GM12878 (cell line): ENCODE data around the gene SLC24A4. TPM values are rescaled to one million over a fixed set of nuclear protein-coding genes. Genes with fewer than 3 reads are reported as not detected.

Experiments
- ATAC-seq: fragments of 200-7000 bp; cut with Tn5 transposase; 3 replicates; pipeline ENCODE4 v1.9.1; 2020; ENCODE audit warnings: mild to moderate bottlenecking, moderate library complexity
- BruUV-seq: library from RNA; stranded (reverse); fragments of 400-500 nt; replicated peaks from 2 replicates; lab custom pipeline; 2021; lab: Mats Ljungman, UMichigan
- CTCF ChIA-PET: fragments of 300-600 bp; sonication (Branson Sonifier 250); formaldehyde crosslinking; extraction: SDS; loops from one replicate; lab custom pipeline; 2021; ENCODE audit warnings: inconsistent platforms; lab: Yijun Ruan, JAX
- POLR2A ChIA-PET: fragments of 350-600 bp; formaldehyde crosslinking; extraction: SDS; loops from one replicate; lab custom pipeline; 2021; ENCODE audit warnings: inconsistent platforms; lab: Charles Lee
- RAD21 ChIA-PET: fragments of 300-600 bp; sonication (Branson Sonifier 250); formaldehyde crosslinking; loops from one replicate; lab custom pipeline; 2023; ENCODE audit warnings: antibody characterized with exemption; ENCODE audit not compliant: unreplicated experiment; lab: Charles Lee
- SMC1A ChIA-PET: fragments of 300-600 bp; sonication (Branson Sonifier 250); formaldehyde crosslinking; loops from one replicate; lab custom pipeline; 2023; ENCODE audit not compliant: unreplicated experiment, uncharacterized antibody; lab: Charles Lee
- DNase-seq: peaks from one replicate; pipeline ENCODE4 v3.0.0-alpha.2; 2011; ENCODE audit warnings: low read depth, low spot score
- FAIRE-seq: peaks from 3 replicates; lab custom pipeline; 2011; peaks lifted over from hg19 to GRCh38; lab: Jason Lieb, UNC
- H2AFZ ChIP-seq: 2 replicates; pipeline ENCODE4 v1.6.0; 2011; ENCODE audit warnings: low read depth, low read length, control low read depth; ENCODE audit not compliant: control insufficient read depth
- H3K27ac ChIP-seq: 2 replicates; pipeline ENCODE4 v1.5.1; 2011; ENCODE audit warnings: control low read depth; ENCODE audit not compliant: control insufficient read depth, insufficient read depth
- H3K27me3 ChIP-seq, 2 experiments: replicated peaks in 1 of 2; 2 replicates each; pipeline versions ENCODE4 v1.6.0 to v1.6.1; 2011; ENCODE audit warnings: low read length in 1 of 2; ENCODE audit not compliant: control insufficient read depth in 2 of 2, insufficient read depth in 2 of 2
- H3K36me3 ChIP-seq, 2 experiments: 2 replicates each; pipeline ENCODE4 v1.5.1; 2011; ENCODE audit warnings: low read length in 1 of 2; ENCODE audit not compliant: control insufficient read depth in 2 of 2, insufficient read depth in 2 of 2
- H3K4me1 ChIP-seq: 2 replicates; pipeline ENCODE4 v1.6.1; 2011; ENCODE audit warnings: mild to moderate bottlenecking, low read length, moderate library complexity, mixed read lengths; ENCODE audit not compliant: control insufficient read depth, insufficient read depth
- H3K4me2 ChIP-seq: 2 replicates; pipeline ENCODE4 v1.6.0; 2011; ENCODE audit warnings: control low read depth; ENCODE audit not compliant: control insufficient read depth, insufficient read depth
- H3K4me3 ChIP-seq: fragments of 200-600 bp; sonication (generic); 2 replicates; pipeline ENCODE4 v1.5.1; 2016
- H3K79me2 ChIP-seq: 2 replicates; pipeline ENCODE4 v1.6.0; 2011; ENCODE audit warnings: low read length; ENCODE audit not compliant: control insufficient read depth, insufficient read depth
- H3K9ac ChIP-seq: 2 replicates; pipeline ENCODE4 v1.8.0; 2011; ENCODE audit warnings: low read length, control low read depth, mixed read lengths; ENCODE audit not compliant: control insufficient read depth, insufficient read depth
- H3K9me3 ChIP-seq: replicated peaks from 3 replicates; pipeline ENCODE4 v1.5.1; 2011; ENCODE audit warnings: mild to moderate bottlenecking, low read length; ENCODE audit not compliant: control insufficient read depth, insufficient read depth
- H4K20me1 ChIP-seq: 2 replicates; pipeline ENCODE4 v1.6.0; 2011; ENCODE audit not compliant: control insufficient read depth, insufficient read depth
- ATF3 ChIP-seq: IDR thresholded peaks from 2 replicates; pipeline ENCODE4 v1.6.1; 2011; ENCODE audit warnings: low read depth, mild to moderate bottlenecking, low read length, moderate library complexity, borderline replicate concordance; ENCODE audit errors: extremely low read depth
- BACH1 ChIP-seq: fragments of 450-650 bp; IDR thresholded peaks from 2 replicates; pipeline ENCODE4 v1.6.1; 2017; ENCODE audit warnings: mild to moderate bottlenecking, borderline replicate concordance
- BCL11A ChIP-seq: IDR thresholded peaks from 2 replicates; pipeline ENCODE4 v1.6.1; 2011; ENCODE audit warnings: low read depth, low read length
- CHD1 ChIP-seq: IDR thresholded peaks from 2 replicates; pipeline ENCODE4 v1.6.1; 2012; ENCODE audit warnings: low read depth, low read length, improper control_type of control experiment
- EGR1 ChIP-seq, 2 experiments: IDR thresholded peaks; 1 replicate in 1 of 2; 2 replicates in 1 of 2; pipeline ENCODE4 v1.6.1; 2011 to 2012; ENCODE audit warnings: low read depth in 2 of 2, low read length in 2 of 2, borderline replicate concordance in 1 of 2, mild to moderate bottlenecking in 1 of 2, moderate library complexity in 1 of 2
- HCFC1 ChIP-seq: fragments of 150-350 bp; IDR thresholded peaks from 2 replicates; pipeline ENCODE4 v1.6.1; 2014; ENCODE audit warnings: low read length
- JUNB ChIP-seq: IDR thresholded peaks from 2 replicates; pipeline ENCODE4 v1.6.1; 2016; ENCODE audit warnings: antibody characterized with exemption, mild to moderate bottlenecking
- MXI1 ChIP-seq: fragments of 150-350 bp; IDR thresholded peaks from 2 replicates; pipeline ENCODE4 v1.6.1; 2011; ENCODE audit warnings: low read depth, mild to moderate bottlenecking, inconsistent platforms, low read length, improper control_type of control experiment
- NFXL1 ChIP-seq: fragments of 450-650 bp; IDR thresholded peaks from 2 replicates; pipeline ENCODE4 v1.6.1; 2017; ENCODE audit warnings: antibody characterized with exemption, mild to moderate bottlenecking, borderline replicate concordance
- POLR2AphosphoS2 ChIP-seq: IDR thresholded peaks from 2 replicates; pipeline ENCODE4 v1.6.1; 2011; ENCODE audit warnings: low read depth, mild to moderate bottlenecking, low read length, improper control_type of control experiment, moderate library complexity
- SUPT20H ChIP-seq: IDR thresholded peaks from 2 replicates; pipeline ENCODE4 v1.6.1; 2011; ENCODE audit warnings: low read depth, mild to moderate bottlenecking, low read length, moderate library complexity, borderline replicate concordance; ENCODE audit not compliant: control insufficient read depth
- TARDBP ChIP-seq: IDR thresholded peaks from 2 replicates; pipeline ENCODE4 v1.6.1; 2016; ENCODE audit warnings: borderline replicate concordance
- YY1 ChIP-seq: IDR thresholded peaks from 2 replicates; pipeline ENCODE4 v1.6.1; 2011; ENCODE audit warnings: low read depth, mild to moderate bottlenecking, low read length
- WGBS: methylation state at CpG from one replicate; pipeline ENCODE4 v1.1.6; 2016; ENCODE audit warnings: low lambda C conversion rate; ENCODE audit not compliant: insufficient replicate concordance, insufficient coverage; ENCODE audit errors: missing lambda C conversion rate; 5-methylcytosine and 5-hydroxymethylcytosine counted together
- in situ Hi-C: fragments of 300-500 bp; cut with MboI; formaldehyde crosslinking; loops from 9 replicates; pipeline ENCODE4 v1.14.3; 2018; ENCODE audit warnings: mixed read lengths
- intact Hi-C: fragments of 100-400 bp; cut with micrococcal nuclease; formaldehyde crosslinking; loops from one replicate; pipeline ENCODE4 v1.14.2; 2022; ENCODE audit not compliant: unreplicated experiment
- polyA plus RNA-seq, 11 experiments: library from polyadenylated mRNA; depleted of rRNA in 4 of 11; unstranded in 6 of 11; stranded (reverse) in 5 of 11; fragments of >200 nt; fragmentation: Nextera tagmentation in 4 of 11; fragmentation: Illumina TruSeq in 1 of 11; extraction: Ambion mirVana in 4 of 11; extraction: Trizol in 1 of 11; gene quantifications; 1 replicate in 1 of 11; 2 replicates in 10 of 11; pipeline versions ENCODE4 v1.2.1 to v1.2.3, GENCODE V29; 2011 to 2016; ENCODE audit warnings: inconsistent platforms in 2 of 11, missing spikeins in 2 of 11, low read depth in 1 of 11
- total RNA-seq, 4 experiments: library from RNA; depleted of rRNA in 3 of 4; stranded (reverse); fragments of >200 nt in 3 of 4; fragmentation: Illumina TruSeq in 1 of 4; extraction: Trizol in 1 of 4; gene quantifications; 2 replicates each; pipeline versions ENCODE4 v1.2.1 to v1.2.3, GENCODE V29; 2013 to 2021
- TF ChIP-seq, protein P1 (sequence below): fragments of 450-650 bp; IDR thresholded peaks from 2 replicates; pipeline ENCODE4 v1.6.1; 2014; ENCODE audit warnings: mild to moderate bottlenecking

SLC24A4 gene
- total and polyA plus RNA-seq, 10 of the 15 experiments (the other 5 are each of a cell fraction or from before 2014, with no cell fraction given): under 0.01 to 0.46 (median 0.04) TPM; not detected in 5

- SMC1A ChIA-PET: no interaction called here
- no TSS peak for BruUV-seq
- in situ Hi-C loops: no loop called here
- intact Hi-C loops: no loop called here
- no peak for TF ChIP-seq CHD1
- TF ChIP-seq YY1: no peak
- ATAC-seq (no peak), FAIRE-seq (no peak), DNase-seq (no peak)
- Histone ChIP-seq H3K36me3 (no peaks in the 10 kb centered on the region), H3K4me3 (no peak overlapping the region), H3K9ac (no peak overlapping the region), H3K4me2 (no peak overlapping the region), H3K27ac (no peak overlapping the region), H3K27me3 (peaks cover 0 to 4% of the 10 kb centered on the region in 2 experiments; a peak in 1 of 4 replicates), H4K20me1 (no peaks in the 10 kb centered on the region), H3K79me2 (no peaks in the 10 kb centered on the region), H3K9me3 (no peaks in the 10 kb centered on the region), H2AFZ (no peak overlapping the region), H3K4me1 (no peaks in the 10 kb centered on the region)
- RAD21 ChIA-PET: interaction anchor here (0.6 kb wide), 1 partner anchor 32 kb away, joined by 3 read pairs; no protein-coding TSS in a partner anchor
- 69% methylated on average over 6 of the region's 6 CpGs for WGBS
- POLR2A ChIA-PET: no interaction called here
- CTCF ChIA-PET: interaction anchor here (0.6 to 1.3 kb wide), 2 partner anchors 11 to 270 kb away, joined by 3 read pairs; no protein-coding TSS in a partner anchor
Observed at GRCh38 chr14:92368001-92368400, 45.0 kb downstream of the SLC24A4 start.

DNA sequence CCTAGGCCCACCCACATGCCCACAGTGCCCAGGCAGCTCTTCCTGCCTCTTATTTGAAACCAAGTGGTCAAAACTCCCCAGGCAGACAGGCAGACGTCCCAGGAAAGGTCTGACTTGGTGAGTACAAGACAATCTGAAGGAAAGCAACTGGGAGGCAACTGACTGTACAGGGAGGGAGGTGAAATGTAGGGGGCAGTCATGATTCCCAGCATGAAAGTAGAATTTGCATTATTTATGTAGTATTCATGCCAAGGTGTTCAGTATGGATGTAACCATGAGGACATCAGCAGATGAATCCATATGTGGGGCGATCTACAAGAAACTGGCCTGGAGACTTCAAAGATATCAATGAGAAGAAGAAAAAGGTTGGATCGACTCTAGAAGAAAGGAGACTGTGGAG lies 46.1 kb downstream of the SLC24A4 start:
- no peaks in the 10 kb centered on the region for H3K9me3 ChIP-seq
- ChIA-PET POLR2A (no interaction called here), CTCF (interaction anchor here (1.3 kb wide), 1 partner anchor 12 kb away, joined by 3 read pairs; no protein-coding TSS in a partner anchor), SMC1A (interaction anchor here (0.8 kb wide), 1 partner anchor 17 kb away, joined by 3 read pairs; no protein-coding TSS in a partner anchor), RAD21 (no interaction called here)
- H3K4me1 ChIP-seq: no peaks in the 10 kb centered on the region
- H4K20me1 ChIP-seq: no peaks in the 10 kb centered on the region
- FAIRE-seq: no peak
- H2AFZ ChIP-seq: no peak overlapping the region
- in situ Hi-C loops (no loop called here), intact Hi-C loops (no loop called here)
- BruUV-seq: no TSS peak
- no peak overlapping the region for H3K9ac ChIP-seq
- ATAC-seq: no peak
- H3K36me3 ChIP-seq: no peaks in the 10 kb centered on the region
- DNase-seq: no peak
- 53% methylated on average over 3 of the region's 3 CpGs for WGBS
- H3K4me2 ChIP-seq: no peak overlapping the region
- no peak overlapping the region for H3K4me3 ChIP-seq
- no peak overlapping the region for H3K27ac ChIP-seq
- no peaks in the 10 kb centered on the region for H3K79me2 ChIP-seq
- peaks cover 0 to 4% of the 10 kb centered on the region in 2 experiments; a peak in 1 of 4 replicates for H3K27me3 ChIP-seq
- TF ChIP-seq TARDBP (no peak), BACH1 (no peak), HCFC1 (no peak), MXI1 (no peak), ATF3 (no peak), NFXL1 (no peak), BCL11A (no peak), JUNB (no peak), SUPT20H (no peak), EGR1 (IDR thresholded peaks at IDR 0.05; ENCODE audit: borderline replicate concordance in 1 of 2, low read depth in 2 of 2, low read length in 2 of 2) (no peak), POLR2AphosphoS2 (no peak)
- TF ChIP-seq, protein P1, sequence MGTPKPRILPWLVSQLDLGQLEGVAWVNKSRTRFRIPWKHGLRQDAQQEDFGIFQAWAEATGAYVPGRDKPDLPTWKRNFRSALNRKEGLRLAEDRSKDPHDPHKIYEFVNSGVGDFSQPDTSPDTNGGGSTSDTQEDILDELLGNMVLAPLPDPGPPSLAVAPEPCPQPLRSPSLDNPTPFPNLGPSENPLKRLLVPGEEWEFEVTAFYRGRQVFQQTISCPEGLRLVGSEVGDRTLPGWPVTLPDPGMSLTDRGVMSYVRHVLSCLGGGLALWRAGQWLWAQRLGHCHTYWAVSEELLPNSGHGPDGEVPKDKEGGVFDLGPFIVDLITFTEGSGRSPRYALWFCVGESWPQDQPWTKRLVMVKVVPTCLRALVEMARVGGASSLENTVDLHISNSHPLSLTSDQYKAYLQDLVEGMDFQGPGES: no peak
